ENCODE data around the gene ASIC2.

Gene ASIC2

DNA sequence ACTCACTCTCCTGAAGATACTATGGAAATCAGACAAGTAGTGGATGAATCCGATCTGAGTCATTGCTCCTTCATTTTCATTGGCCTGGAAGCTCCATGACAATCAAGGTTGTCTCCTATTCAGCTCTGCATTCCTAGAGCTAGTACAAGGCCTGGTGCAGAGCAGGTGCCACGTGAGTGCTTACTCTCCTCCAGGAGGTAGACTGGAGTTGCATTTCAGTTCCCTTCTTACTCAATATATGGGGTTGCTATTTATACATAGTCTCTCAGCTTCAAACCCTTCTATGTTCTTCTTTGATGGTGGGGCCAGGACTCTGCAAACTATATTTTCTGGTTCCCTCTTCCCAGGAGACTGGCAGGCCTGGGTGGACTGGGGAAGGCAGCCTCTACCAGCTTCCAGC, 148.3 kb downstream of the ASIC2 start:
- TF ChIP-seq, protein P1, sequence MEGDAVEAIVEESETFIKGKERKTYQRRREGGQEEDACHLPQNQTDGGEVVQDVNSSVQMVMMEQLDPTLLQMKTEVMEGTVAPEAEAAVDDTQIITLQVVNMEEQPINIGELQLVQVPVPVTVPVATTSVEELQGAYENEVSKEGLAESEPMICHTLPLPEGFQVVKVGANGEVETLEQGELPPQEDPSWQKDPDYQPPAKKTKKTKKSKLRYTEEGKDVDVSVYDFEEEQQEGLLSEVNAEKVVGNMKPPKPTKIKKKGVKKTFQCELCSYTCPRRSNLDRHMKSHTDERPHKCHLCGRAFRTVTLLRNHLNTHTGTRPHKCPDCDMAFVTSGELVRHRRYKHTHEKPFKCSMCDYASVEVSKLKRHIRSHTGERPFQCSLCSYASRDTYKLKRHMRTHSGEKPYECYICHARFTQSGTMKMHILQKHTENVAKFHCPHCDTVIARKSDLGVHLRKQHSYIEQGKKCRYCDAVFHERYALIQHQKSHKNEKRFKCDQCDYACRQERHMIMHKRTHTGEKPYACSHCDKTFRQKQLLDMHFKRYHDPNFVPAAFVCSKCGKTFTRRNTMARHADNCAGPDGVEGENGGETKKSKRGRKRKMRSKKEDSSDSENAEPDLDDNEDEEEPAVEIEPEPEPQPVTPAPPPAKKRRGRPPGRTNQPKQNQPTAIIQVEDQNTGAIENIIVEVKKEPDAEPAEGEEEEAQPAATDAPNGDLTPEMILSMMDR (conservative IDR thresholded peaks at IDR 0.05; ENCODE audit: control insufficient read depth, insufficient read depth, low read depth, low read length) = no peak
- no peak overlapping the region for H3K4me3 ChIP-seq (ENCODE audit: control insufficient read depth, low read depth, low read length)
- no peak for DNase-seq (ENCODE audit: low read depth)

DNA sequence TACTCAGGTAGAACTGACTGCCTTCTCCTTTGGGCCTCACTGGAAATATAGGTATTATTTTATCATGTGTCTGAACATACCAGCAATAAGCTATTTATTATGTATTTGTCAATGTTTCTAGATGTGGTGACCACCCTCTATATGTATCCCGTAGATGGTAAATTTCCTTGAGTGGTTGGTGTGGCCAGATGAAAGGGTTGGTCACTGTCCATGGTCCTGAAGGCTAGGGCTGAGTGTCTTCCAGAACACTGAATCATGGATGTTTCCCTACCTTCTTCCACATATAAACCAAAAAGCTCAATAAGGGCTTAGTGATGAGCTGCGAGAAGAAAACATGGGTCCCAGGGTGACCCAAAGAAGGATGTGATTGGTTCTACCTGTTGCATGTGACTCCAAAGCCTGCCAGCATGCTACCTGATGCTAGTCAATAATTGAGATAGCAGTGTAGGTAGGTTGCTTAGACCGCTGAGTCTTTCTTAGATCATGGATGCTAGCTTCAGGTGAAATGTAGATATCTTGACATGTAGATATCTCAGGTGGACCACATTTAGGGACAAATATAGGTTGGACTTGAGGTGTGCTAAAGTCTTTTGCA, 150.3 kb downstream of the ASIC2 start:
- TF ChIP-seq, protein P1 (conservative IDR thresholded peaks at IDR 0.05; ENCODE audit: control insufficient read depth, insufficient read depth, low read depth, low read length) = no peak
- peak; percentile 28 for DNase-seq (ENCODE audit: low read depth)
- no peak overlapping the region for H3K4me3 ChIP-seq (ENCODE audit: control insufficient read depth, low read depth, low read length)

DNA sequence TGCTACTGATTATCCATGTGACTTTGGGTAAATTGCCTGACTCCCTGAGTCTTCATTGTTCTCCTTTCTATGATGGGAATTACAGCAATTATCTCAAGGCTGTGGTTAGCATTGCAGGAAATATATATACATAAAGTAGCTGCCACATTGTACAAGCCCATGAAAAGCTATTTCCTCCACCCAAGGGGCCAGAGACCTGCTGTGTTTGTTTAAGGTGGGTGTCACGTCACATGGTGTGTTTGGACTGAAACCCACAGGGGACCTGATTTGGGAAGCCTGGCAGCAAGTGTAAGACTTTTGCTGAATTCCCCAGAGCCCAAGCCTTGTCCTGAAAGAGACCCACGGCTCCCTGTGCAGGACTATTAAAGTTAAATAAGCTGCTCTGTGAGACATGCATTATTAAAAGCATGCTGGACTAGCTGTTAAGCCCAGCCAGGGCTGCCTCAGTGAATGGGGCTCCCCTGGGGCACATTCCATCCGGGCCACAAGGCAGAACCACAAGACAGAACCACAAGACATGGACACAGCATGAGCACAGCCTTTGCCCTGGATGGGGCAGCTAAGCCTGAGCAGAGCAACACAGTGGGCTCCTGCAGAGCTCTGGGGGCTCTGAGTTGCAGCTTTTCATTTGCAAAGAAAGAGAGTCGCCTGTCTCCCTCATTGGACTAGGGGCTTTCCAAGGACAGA, 152.5 kb downstream of the ASIC2 start:
- no peak overlapping the region for H3K4me3 ChIP-seq (ENCODE audit: control insufficient read depth, low read depth, low read length)
- DNase-seq (ENCODE audit: low read depth) = no peak

DNA sequence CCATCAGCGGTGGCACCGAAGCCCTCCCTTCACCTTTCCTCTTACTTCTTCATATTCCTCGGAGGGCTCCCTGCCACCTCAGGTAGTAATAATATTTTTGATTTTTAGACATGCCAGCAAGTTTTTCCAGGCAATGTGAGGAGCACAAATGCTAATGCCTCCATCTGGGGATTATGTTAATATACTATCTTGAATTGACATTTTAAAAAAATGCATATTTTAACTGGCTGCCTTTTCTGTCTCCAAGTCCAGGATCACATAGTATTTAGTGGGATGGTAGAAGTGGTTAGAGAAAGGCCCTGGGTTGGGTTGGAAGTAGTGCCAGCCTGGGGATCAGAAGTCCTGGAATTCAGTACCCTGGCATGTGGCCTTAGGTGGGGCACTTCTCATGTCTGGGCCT, 154.5 kb downstream of the ASIC2 start:
- no peak overlapping the region for H3K4me3 ChIP-seq (ENCODE audit: control insufficient read depth, low read depth, low read length)
- TF ChIP-seq, protein P1 (conservative IDR thresholded peaks at IDR 0.05; ENCODE audit: control insufficient read depth, insufficient read depth, low read depth, low read length) = no peak

More for the DNA sequence above, 152.5 kb downstream of the ASIC2 start:
- TF ChIP-seq, protein P1 (conservative IDR thresholded peaks at IDR 0.05; ENCODE audit: control insufficient read depth, insufficient read depth, low read depth, low read length) = no peak

DNA sequence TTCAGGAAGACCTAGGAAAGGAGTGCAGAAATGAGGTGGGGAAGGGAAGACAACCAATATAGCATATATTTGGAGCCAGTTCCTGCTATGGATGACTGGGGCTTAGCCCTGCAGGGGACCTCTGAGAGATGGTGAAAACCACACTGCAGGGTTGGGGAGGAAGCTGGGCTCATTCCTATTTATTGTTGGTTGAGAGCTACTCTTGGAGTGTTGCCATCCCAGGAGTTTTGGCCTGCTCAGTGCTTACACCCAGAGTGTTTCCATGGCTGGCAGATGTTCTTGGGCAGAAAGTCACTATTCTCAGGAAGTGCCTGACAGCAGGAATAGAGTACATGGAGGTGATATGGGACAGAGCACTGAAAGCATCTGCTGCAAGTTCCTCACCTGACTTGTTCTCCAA, 155.7 kb downstream of the ASIC2 start:
- no peak for DNase-seq (ENCODE audit: low read depth)
- no peak overlapping the region for H3K4me3 ChIP-seq (ENCODE audit: control insufficient read depth, low read depth, low read length)
- TF ChIP-seq, protein P1 (conservative IDR thresholded peaks at IDR 0.05; ENCODE audit: control insufficient read depth, insufficient read depth, low read depth, low read length) = no peak

More for the DNA sequence above, 154.5 kb downstream of the ASIC2 start:
- DNase-seq (ENCODE audit: low read depth) = no peak

DNA sequence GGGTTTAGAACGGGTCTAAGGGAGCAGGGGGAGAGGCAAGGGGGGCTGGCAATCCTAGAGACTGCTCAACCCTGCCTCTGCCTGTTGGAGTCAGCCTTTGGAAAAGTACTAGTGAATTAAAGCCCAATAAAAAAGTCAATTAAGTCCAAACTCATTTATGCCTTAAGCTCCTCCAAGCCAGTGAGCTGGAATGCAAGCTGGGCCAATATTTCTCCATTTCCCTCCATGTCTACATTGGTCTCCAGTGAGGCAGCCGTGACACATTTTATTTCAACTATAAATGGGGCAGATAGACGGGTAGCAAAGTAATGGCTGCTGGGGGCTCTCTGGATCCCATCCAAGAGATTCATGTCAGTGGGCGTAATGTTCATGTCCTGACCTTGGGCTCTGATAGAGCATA, 157.4 kb downstream of the ASIC2 start:
- TF ChIP-seq, protein P1 (conservative IDR thresholded peaks at IDR 0.05; ENCODE audit: control insufficient read depth, insufficient read depth, low read depth, low read length) = no peak
- DNase-seq (ENCODE audit: low read depth) = no peak
- H3K4me3 ChIP-seq (ENCODE audit: control insufficient read depth, low read depth, low read length) = no peak overlapping the region

Measured in fibroblast of mammary gland (primary cell).